ENCODE measurements around the gene ADGRG1.

DNA sequence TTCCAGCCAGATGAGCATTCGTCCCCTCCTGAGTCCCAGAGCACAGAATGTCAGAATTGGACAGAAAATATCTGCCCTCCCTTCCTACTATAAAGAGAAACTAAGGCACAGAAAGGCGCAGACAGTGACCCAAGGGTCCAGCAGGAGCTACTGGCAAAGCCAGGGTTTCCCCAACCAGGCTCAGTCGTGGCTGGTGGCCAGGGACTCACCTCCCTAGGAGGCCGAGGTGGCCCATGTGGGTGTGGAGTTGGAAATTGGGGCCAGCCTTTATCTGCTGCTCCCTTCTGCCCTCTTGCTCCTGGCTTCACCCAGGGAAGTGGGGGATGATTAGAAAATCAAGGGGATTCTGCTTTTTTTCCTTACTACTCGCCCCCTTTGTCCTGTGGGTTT, 67.2 kb downstream of the ADGRG1 start:
- TF ChIP-seq, protein P1, sequence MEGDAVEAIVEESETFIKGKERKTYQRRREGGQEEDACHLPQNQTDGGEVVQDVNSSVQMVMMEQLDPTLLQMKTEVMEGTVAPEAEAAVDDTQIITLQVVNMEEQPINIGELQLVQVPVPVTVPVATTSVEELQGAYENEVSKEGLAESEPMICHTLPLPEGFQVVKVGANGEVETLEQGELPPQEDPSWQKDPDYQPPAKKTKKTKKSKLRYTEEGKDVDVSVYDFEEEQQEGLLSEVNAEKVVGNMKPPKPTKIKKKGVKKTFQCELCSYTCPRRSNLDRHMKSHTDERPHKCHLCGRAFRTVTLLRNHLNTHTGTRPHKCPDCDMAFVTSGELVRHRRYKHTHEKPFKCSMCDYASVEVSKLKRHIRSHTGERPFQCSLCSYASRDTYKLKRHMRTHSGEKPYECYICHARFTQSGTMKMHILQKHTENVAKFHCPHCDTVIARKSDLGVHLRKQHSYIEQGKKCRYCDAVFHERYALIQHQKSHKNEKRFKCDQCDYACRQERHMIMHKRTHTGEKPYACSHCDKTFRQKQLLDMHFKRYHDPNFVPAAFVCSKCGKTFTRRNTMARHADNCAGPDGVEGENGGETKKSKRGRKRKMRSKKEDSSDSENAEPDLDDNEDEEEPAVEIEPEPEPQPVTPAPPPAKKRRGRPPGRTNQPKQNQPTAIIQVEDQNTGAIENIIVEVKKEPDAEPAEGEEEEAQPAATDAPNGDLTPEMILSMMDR (IDR thresholded peaks at IDR 0.05; ENCODE audit: borderline replicate concordance, extremely low read depth, low read length, poor library complexity, severe bottlenecking) = no peak
- TF ChIP-seq EZH2 (IDR thresholded peaks at IDR 0.05; ENCODE audit: borderline replicate concordance, low read depth, low read length, severe bottlenecking) = no peak

Measured in DND-41 (cell line).